Chondrocyte (in vitro differentiated cells): ENCODE data around the gene MS4A8. TPM values are rescaled to one million over a fixed set of nuclear protein-coding genes. Genes with fewer than 3 reads are reported as not detected.
"Not testable (repeated sequence)": the region's sequence is repeated elsewhere in the genome, so short reads cannot be mapped to it uniquely, and the experiment has no call there.

Experiments used
- DNase-seq: peaks from one replicate; pipeline ENCODE4 v3.0.0; 2021; ENCODE audit warnings: mixed read lengths, low spot score
- H3K27ac Mint-ChIP-seq: one replicate; pipeline ENCODE4 v1.8.0; 2021; ENCODE audit warnings: mild to moderate bottlenecking, moderate library complexity, mixed read lengths; ENCODE audit not compliant: unreplicated experiment
- H3K27me3 Mint-ChIP-seq: 2 replicates; pipeline ENCODE4 v1.8.0; 2021; ENCODE audit warnings: low read depth, mixed read lengths
- H3K36me3 Mint-ChIP-seq: 2 replicates; pipeline ENCODE4 v1.8.0; 2021; ENCODE audit warnings: low read depth, mixed read lengths
- H3K4me1 Mint-ChIP-seq: 2 replicates; pipeline ENCODE4 v1.8.0; 2021; ENCODE audit warnings: low read depth, mild to moderate bottlenecking, mixed read lengths
- H3K4me3 Mint-ChIP-seq: one replicate; pipeline ENCODE4 v1.8.0; 2021; ENCODE audit warnings: mild to moderate bottlenecking, moderate library complexity, mixed read lengths; ENCODE audit not compliant: unreplicated experiment
- H3K9me3 Mint-ChIP-seq: 2 replicates; pipeline ENCODE4 v1.8.0; 2021; ENCODE audit warnings: low read depth, mixed read lengths
- CTCF ChIP-seq: fragments of 200-600 bp; sonication (generic); IDR thresholded peaks from 2 replicates; pipeline ENCODE4 v1.5.0; 2021; ENCODE audit warnings: antibody characterized with exemption, mild to moderate bottlenecking, moderate library complexity
- total RNA-seq: library from RNA; stranded (reverse); gene quantifications from 3 replicates; pipeline ENCODE4 v1.2.1, GENCODE V29; 2021

Gene MS4A8
- total RNA-seq, 1 donor from 2014 or later = not detected

GRCh38 chr11:60680455-60681119 lies 18.8 kb upstream of the MS4A8 start:
- Mint-ChIP-seq H3K36me3 (no peaks in the 10 kb centered on the region), H3K27me3 (peaks cover 2% of the 10 kb centered on the region), H3K9me3 (peaks cover 42% of the 10 kb centered on the region), H3K4me3 (no peak overlapping the region), H3K4me1 (peaks cover 5% of the 10 kb centered on the region), H3K27ac (no peak overlapping the region)
- no peak for DNase-seq
- TF ChIP-seq CTCF = no peak

- H3K36me3 Mint-ChIP-seq, DNase-seq, H3K4me1 Mint-ChIP-seq, H3K27me3 Mint-ChIP-seq, H3K27ac Mint-ChIP-seq, H3K4me3 Mint-ChIP-seq: not testable (repeated sequence)
- peaks cover 23% of the 10 kb centered on the region for H3K9me3 Mint-ChIP-seq
Observed at GRCh38 chr11:60684541-60684848, 14.9 kb upstream of the MS4A8 start.

DNA sequence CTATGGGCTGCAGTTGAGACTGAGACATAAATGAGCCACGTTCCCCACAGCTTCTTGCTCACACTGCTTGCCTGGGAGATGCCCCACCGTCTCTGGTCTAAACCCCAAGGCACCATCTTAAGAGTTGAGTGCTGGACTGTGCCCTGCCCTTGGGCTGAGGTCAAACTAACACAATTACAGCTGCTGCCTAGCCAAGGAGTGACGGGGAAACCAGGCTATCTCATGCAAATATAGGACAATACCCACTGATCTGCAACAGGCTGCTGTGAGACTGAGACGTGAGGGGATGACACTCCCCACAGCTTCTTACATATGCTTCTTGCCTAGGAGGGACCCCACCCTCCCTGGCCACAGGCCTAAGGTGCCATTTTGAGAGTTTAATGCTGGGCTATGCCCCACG lies 7.8 kb upstream of the MS4A8 start:
- Mint-ChIP-seq H3K9me3 (peaks cover 7% of the 10 kb centered on the region), H3K27ac (no peak overlapping the region), H3K4me1 (no peaks in the 10 kb centered on the region), H3K4me3 (no peak overlapping the region), H3K36me3 (no peaks in the 10 kb centered on the region), H3K27me3 (peaks cover 19% of the 10 kb centered on the region)
- no peak for DNase-seq
- TF ChIP-seq CTCF = no peak

DNA sequence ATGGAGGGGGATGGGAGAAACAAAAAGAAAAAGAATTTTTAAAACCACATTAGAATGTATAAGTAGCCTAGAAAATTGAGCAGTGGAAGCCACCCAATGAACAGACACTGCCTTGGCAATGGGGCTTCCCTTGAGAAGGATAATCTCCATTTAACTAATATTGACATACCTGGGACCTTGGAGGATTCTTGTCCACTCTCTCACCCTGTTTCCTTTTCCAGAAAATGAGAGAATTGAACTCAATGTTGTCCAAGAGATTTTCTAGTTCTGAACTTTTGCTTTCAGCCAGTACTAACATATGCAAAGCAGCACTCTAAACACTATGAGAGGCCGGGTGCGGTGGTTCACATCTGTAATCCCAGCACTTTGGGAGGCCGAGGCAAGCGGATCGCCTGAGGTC lies 524 bp downstream of the MS4A8 start:
- Mint-ChIP-seq H3K27me3 (peaks cover 20% of the 10 kb centered on the region), H3K27ac (no peak overlapping the region), H3K4me3 (no peak overlapping the region), H3K9me3 (peaks cover 7% of the 10 kb centered on the region), H3K36me3 (no peaks in the 10 kb centered on the region), H3K4me1 (no peaks in the 10 kb centered on the region)
- no peak for TF ChIP-seq CTCF
- no peak for DNase-seq

DNA sequence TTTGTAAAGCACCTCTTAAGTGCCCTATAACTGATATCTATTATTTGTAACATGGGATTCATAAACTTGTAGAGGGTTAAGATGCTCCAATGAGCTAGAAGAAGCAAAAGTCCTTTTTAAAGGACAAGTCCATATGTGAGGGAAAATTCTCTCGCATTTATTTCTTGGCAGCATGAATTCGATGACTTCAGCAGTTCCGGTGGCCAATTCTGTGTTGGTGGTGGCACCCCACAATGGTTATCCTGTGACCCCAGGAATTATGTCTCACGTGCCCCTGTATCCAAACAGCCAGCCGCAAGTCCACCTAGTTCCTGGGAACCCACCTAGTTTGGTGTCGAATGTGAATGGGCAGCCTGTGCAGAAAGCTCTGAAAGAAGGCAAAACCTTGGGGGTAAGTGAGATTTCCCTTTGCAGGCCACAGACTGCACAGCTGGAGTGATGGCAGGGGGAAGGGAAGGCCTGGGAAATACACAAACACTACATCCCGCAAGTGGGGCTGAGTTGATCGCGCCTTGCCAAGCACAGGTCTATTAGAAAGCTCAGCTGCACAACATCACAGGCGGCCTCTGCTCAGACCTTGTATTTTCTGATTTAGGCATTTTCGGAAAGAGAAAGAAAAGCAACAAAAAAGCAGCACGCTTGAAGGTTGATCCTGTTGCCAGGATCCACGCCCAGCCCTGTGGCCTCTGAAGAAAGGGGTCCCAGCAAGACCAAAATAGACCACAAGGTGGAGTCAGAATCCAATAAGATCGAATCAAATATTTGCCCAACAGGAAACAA lies 1.5 kb downstream of the MS4A8 start:
- no peak overlapping the region for H3K27ac Mint-ChIP-seq
- H3K36me3 Mint-ChIP-seq = no peaks in the 10 kb centered on the region
- H3K9me3 Mint-ChIP-seq = no peaks in the 10 kb centered on the region
- no peaks in the 10 kb centered on the region for H3K4me1 Mint-ChIP-seq
- DNase-seq = no peak
- H3K27me3 Mint-ChIP-seq = peaks cover 10% of the 10 kb centered on the region
- peak; percentile 64 for TF ChIP-seq CTCF
- H3K4me3 Mint-ChIP-seq = no peak overlapping the region

GRCh38 chr11:60701469-60701818 lies 2.0 kb downstream of the MS4A8 start:
- H3K27me3 Mint-ChIP-seq = peaks cover 11% of the 10 kb centered on the region
- no peaks in the 10 kb centered on the region for H3K36me3 Mint-ChIP-seq
- DNase-seq = no peak
- no peak overlapping the region for H3K27ac Mint-ChIP-seq
- TF ChIP-seq CTCF = peak; percentile 25
- no peak overlapping the region for H3K4me3 Mint-ChIP-seq
- H3K4me1 Mint-ChIP-seq = no peaks in the 10 kb centered on the region
- no peaks in the 10 kb centered on the region for H3K9me3 Mint-ChIP-seq
